NCI-H2196 (cell line): ENCODE measurements around the gene BICD1.

ENCODE experiments used
- DNase-seq: peaks from one replicate; lab custom pipeline; 2025; ENCODE audit not compliant: unreplicated experiment; lab: John Stamatoyannopoulos, UW

BICD1 gene

DNA sequence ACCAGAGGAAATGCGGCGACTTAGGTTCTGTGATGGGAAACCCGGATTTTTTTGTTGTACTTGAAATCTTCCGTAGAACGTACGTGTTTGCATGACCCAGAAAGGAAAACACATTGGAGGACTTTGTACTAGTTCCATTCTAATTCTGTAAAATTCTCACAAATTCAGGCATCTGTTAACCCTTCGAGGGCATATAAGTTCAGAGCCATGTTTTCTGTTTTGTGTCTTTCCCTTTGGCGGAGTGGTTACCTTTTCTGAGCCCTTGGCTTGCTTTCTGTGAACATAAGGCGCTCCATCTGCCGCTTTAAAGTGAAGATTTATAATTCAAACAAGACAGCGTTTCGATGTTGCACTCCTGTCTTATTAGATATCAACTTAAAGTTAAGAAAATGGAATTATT, 34.2 kb downstream of the BICD1 start:
- no peak for DNase-seq

- DNase-seq, result no peak
Measured at GRCh38 chr12:32145096-32145495, 38.4 kb downstream of the BICD1 start.

DNA sequence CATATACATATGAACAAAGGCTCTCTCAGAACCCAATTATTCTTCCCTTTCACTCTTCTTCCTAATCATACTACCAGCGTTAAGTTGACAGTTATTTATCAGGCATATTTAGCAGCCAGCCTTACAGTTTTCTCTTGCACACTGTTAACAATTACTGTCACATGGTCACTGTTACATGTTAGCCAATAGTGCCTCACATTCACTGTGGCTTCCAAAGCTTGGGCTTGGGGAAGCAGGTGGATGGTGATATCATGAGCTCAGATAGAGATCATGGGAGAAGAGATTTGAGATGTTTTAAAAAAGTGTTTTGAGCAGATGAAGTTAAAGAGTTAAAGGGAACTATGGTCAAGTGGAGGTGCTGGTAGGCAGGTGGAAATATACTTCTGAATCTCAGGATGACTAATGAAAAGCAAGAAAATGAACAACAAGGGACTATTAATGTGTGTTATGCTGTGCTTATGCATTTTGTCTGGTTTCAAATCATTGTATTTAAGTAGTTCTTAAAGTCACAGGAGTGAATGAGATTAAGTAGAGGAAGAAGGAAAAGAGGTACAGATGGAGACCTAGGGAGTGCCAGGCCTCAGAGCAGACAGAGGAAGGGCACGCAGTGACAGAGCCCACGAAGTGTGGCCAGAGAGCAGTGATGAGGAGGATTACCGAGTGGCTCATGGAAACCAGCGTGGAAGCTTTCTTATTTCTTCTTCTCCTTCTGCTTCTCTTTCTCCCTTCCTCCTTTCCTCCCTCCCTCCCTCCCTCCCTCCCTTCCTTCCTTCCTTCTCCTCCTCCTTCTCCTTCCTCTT, 39.6 kb downstream of the BICD1 start:
- no peak for DNase-seq

DNA sequence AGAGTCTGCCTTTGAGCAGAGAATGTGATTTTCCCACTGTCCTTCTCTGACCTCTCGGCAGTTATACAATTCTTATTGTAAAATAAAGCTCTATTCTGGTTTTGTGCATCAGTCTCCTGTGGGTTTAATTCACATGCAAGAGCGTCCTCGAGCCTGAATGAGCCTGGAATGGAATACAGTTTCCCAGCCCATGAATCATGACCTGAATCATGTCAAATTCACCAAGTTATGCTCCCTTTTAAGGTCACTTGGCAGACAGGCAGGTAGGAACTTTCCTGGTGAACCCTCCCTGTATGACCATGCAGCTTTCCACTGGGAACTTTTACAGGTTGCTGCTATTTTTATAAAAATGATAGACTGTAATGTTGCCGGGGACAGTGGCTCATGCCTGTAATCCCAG, 41.7 kb downstream of the BICD1 start:
- no peak for DNase-seq

GRCh38 chr12:32149489-32149888, 42.8 kb downstream of the BICD1 start:
- no peak for DNase-seq

DNA sequence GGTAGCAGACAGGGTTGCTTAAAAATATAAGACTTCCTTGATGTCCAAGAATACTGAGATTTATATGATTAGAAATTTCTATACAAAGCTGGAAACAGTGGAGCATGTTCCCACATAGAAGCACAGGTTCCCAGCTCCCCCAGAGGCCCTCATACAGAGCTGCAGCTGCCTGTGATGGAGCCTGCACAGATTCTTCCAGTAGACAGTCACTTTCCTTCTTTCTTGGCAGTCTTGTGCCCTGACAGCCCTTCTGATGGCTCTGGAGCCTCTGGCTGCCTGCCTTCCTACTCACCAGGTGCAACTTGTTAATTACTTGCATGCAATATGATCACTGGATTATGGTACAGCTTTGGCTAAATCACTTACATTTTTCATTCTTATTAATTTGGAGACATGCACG, 44.4 kb downstream of the BICD1 start:
- no peak for DNase-seq

DNA sequence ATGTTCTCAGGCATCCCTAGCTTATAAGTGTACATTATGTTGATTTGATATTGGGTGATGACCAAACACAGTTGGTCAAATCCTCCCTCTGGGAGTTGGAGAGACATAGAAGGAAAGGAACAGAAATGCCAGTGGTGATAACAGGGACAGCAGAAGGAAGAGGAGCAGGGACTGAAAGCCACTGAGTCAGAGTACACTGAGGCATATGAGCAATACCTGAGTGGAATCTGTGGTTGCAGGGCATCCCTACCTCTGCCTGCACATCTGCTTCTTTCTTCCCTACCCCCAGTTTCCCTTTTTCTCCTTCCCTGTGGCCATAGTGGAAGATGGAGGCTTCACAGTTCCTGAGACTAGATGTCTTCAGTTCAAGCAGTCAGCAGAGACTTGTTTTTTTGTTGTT, 44.9 kb downstream of the BICD1 start:
- DNase-seq, result no peak

GRCh38 chr12:32155041-32155440, 48.4 kb downstream of the BICD1 start:
- no peak for DNase-seq

GRCh38 chr12:32155961-32156529, 49.4 kb downstream of the BICD1 start:
- no peak for DNase-seq

DNA sequence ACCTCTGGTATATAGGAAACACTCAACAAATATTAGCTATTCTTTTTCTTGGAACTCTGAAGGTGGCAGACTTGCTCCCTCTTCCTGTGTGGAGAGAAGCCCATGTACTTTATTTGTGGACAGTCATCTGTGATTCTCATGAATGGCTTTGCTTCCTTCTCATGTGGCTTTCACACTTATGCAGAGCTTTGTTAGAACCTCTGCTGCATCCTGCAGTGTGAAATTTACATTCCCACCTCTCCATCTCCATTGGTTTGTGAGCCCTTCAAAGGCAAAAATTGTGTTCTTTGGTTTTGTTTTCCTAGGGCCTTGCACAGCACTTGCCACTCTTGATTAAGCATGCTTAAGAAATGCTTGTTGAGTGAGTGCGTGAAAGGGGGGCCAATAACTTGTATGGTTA, 51.9 kb downstream of the BICD1 start:
- no peak for DNase-seq

DNA sequence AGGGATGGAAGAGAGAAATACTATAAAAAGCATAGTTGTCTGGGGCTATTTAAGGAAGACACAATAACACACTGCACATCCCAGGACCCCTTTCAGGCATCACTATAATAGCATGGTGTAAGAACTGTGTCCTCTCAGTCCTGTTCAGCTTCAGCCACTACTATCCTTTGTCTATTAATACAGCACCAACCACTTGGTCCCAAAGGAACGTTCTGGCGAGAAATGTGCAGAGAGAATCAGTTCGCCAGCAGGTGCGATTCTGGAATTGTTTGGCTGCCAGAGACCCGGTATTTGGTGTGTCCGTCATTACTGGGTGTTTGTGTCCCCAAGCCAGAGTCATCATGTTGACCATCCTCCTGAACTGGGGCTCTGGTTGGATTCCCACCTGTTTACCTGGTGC, 52.7 kb downstream of the BICD1 start:
- no peak for DNase-seq

DNA sequence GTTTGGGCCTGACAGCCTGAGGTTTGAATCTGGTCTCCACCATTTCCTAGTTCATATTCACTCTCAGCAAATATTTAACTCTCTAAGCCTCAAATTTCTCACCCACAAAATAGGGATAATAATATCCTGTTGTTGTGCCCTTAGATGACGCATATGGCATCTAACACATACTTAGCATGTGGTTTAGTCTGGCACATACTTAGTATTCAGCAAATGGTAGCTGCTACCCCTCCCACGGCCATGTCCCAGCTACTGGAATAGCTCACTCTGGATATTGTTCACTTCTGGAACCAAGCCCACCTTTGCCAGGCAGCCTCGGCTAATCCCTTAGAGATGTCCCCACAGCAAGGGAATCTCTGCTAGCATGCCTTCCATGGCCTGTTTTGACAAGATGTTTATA, 53.3 kb downstream of the BICD1 start:
- no peak for DNase-seq

GRCh38 chr12:32161058-32161457, 54.4 kb downstream of the BICD1 start:
- no peak for DNase-seq

DNA sequence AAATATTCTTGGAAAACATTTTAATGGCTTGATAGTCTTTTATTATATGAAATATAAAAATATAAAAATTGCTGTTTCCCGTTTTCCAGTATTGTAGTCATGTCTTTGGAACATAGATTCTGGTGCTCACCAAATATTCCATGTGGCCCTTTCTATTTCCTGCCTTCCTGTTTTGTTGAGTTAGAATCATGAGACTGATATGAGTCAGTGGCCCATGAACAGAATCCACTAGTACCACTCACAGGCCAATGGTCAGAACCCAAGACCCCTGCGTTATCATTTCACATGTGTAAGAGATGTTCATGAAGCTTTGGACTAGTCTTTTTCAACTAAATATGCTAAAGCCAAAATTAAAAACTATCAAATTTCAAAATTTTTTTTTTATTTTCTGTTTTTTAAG, 56.9 kb downstream of the BICD1 start:
- DNase-seq, result no peak

- no peak for DNase-seq
Measured at GRCh38 chr12:32166510-32166909, 59.9 kb downstream of the BICD1 start.

DNA sequence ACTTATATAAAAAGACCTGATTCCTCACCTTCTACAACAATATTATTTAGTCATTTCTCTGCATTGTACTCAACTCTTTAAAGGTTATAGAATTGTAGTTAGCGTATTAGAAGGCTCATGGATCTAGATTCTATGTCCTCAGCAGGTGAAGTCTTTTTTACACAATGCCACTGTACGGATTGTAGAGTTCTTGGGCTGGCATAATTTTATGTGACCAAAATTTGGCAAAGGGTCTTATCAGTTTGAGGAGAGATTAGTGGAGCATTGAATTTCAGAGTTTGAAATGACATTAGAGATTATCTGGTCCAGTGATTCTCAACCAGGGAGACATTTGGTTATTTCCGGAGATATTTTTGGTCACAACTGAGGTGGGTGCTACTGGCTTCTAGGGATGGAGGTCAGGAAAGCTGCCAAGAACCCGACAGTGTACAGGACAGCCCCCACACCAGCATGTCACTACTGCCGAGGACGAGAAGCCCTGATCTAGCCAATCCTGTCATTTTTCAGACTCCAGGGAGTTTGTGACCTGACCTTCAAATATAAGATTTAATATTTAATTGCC, 63.9 kb downstream of the BICD1 start:
- no peak for DNase-seq

DNA sequence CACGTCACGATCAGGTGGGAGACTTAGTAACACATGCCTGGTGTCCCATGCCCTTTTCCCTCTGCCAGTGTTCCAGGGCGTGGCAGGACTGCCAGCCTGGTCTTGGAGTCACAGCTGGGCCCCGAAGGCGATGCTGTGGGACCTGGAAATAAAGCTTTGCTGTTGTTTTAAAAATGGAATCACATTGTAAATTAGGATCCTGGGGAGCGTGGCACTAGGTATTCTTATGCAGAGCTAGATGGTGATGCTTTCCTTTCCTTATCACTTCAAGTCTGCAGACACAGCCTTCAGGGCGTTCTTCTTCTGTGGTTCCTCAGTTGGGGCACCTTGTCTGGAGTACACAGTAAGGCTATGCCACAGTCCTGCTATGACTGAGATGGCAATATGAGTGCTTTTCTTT, 64.6 kb downstream of the BICD1 start:
- DNase-seq, result no peak

DNA sequence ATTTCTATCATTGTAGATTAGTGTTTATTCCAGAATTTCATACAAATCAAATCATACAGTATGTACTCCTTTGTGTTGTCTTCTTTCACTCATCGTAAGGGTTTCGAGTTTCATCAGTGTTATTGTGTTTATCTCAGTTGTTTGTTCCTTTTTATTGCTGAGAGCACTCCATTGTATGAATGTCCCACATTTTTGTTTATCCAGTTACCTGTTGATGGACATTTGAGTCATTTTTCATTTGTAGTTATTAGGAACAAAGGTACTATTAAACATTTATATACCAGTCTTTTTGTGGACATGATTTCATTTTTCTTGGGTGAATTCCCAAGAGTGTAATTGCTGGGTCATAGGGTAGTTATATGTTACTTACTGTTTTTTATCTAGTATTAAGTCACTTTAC, 70.0 kb downstream of the BICD1 start:
- no peak for DNase-seq

- no peak for DNase-seq
Measured at GRCh38 chr12:32178341-32179010, 71.8 kb downstream of the BICD1 start.

DNA sequence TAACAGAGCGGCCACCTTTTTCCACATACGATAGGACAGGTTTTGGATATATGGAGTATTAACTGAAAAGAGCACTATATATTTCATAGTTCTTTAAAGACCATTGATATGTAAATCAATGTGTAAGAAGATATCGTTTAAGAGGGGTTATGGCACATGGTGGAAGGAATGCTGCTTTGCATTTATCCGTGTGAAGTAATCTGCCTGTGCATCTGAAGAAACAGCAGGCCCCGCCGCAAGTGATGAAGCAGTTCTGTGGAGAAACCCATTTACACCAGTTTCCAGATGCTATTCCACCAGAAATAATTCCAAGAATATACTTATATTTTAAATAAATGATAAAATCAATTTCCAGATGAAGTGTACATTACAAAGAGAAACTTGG, 72.4 kb downstream of the BICD1 start:
- no peak for DNase-seq

DNA sequence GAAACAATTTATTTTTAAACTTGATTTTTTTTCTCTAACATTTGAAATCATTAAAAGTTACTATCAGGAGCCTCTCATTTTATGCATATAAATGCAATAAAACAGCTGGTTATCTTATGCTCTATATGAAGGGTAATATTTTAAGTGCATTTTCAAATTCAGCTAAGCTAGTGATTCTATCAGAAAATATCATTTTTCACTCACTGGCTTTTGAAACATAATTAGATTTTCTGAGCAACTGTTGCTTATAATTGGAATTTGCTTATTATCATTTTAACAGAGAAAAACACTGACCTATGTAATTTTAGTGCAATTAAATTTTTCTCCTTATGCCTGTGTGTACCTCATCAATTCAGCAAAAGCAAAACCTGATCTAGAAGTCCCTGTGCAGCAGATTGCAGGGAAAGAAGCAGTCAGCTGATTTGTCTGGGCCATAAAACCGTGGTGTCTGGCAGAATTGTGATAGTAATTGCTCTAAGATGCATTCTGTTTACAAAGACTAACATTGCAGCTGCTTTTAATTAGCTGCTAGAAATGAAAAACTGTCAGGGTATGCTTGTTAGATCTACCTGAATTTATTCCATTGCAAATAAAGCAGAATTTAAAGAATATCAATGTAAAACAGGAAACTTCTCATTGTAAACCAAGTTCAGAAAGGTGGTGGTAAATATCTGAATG, 75.0 kb downstream of the BICD1 start:
- no peak for DNase-seq

DNA sequence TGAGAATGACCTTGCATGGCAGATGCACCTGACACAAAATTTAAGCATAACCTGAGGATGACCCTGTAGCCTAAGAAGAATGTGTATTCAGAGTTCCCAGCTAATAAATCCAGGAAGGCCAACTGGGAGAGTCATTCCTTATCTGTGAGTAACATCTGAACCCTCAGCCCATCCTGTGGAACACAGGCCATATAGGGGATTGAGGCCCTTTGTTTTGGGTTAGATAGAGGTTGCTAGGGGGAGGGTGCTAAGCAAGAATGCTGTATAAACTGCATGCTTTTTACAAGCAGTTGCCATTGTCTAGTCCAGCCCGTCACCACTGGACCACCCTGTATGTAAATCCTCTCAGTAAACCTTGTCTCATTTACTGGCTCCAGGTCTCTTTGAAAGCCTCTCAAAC, 77.0 kb downstream of the BICD1 start:
- no peak for DNase-seq
